GM19240 (cell line): ENCODE measurements around the gene DIP2C.
"Not testable (repeated sequence)": the region's sequence is repeated elsewhere in the genome, so short reads cannot be mapped to it uniquely, and the experiment has no call there.

Experiments used
- DNase-seq: peaks from one replicate; pipeline ENCODE4 v3.0.0; 2011; ENCODE audit warnings: low spot score; ENCODE audit not compliant: insufficient read length

Gene DIP2C

DNA sequence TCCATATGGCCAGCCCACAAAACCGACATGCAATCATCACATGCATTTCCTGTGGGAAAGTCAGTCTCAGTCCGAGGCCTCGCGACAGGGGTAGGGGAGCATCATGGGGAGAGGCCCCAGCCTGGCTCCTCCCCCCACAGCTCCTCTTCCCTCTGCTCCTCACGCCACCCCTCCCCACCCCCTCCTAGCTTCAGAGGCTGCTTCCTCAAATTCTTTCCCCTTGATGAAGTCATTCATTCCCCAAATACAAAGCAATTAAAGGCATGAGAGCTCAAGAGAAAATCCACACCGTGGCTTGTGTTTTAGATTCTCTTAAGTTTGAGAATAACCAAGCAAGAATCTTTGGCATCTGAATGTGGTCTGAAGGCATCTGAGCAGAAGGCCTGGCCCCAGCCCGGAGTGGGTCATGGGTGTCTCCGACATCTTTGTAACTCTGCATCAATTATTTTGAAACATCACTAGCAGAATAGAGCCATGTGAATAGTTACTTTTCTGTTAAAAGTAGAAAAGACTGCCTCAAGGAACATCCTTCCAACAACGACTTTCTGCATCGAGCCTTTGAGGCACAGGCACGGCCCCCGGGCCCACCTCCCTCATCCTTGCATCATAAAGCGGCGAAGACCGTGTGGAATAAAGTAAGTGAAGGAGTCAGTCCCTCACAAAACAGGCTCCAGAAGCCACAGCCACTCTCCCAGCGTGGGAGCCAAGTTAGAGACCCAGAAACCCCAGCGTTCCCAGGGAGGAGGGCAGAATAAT, 90.9 kb downstream of the DIP2C start:
- DNase-seq: no peak

DNA sequence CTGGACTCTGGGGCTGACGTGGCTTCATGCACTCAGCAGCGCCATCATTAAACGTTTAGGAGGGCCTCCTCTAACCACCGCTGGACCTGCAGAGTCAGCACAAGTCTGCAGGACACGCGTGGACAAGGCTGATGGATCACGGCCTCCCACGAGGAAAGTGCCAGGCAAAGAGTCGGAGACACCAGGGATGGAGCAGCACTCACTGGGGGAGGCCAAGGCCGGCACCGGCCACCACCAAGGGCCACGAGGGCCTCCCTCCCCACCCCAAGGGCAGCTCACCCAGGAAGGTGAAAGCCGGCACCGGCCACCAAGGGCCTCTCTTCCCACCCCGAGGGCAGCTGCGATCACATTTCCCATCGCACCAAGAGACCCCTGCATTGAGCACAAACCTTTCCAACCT, 91.5 kb downstream of the DIP2C start:
- DNase-seq: no peak

DNA sequence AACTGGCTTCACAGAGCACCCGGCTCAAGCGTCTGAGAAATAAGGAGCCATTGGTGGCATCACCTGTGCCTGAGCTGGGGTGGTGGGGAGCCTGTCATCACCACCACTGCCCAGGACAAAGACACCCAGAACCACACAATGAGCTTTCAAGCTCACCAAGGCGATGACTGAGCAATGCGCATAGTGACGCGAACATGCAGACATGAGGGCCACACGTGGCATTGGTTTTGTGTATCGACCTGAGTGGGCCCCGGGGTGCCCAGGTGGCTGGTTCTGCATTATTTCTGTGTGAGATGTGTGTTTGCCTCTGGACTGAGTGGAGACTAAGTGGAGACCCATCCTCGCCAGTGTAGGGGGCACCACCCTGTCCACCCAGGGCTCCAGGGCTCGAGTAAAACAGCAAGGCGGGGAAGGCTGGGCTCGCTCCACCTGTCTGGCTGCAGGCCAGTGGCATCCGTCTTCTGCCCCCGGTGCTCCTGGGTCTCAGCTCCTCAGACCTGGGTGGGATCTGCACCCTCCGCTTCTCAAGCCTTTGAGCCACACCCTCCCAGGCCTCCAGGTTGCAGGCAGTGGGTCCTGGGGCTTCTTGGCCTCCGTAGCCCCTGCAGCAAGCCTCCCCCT, 92.6 kb downstream of the DIP2C start:
- DNase-seq: no peak

DNA sequence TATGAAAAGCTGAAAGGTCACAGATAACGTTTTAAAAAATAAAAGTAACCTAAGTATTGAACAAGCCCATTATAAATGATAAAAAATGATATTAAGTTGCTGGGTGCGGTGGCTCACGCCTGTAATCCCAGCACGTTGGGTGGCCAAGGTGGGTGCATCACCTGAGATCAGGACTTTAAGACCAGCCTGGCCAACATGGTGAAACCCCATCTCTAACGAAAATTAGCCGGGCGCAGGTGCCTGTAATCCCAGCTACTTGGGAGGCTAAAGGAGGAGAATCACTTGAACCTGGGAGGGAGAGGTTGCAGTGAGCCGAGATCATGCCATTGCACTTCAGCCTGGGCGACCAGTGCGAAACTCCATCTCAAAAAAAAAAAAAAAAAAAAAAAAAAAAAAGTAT, 93.3 kb downstream of the DIP2C start:
- DNase-seq: not testable (repeated sequence)

DNA sequence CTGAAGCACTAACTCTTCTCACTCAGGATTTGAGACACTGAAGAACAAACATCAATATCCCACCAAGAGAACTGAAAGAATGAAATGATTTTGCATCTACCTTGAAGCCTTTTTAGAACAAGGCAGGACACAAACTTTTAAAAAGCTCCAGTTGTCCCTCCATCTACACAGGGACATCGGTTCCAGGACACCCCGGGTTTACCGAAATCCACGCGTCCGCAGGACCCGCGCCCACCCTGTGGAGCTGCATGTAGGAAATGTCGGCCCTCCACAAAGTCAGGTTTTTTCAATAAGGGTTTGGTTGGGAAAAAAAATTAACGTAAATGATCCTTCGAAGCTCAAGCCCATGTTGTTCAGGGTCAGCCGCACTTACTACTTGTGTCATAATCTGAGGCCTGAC, 94.0 kb downstream of the DIP2C start:
- DNase-seq: no peak

DNA sequence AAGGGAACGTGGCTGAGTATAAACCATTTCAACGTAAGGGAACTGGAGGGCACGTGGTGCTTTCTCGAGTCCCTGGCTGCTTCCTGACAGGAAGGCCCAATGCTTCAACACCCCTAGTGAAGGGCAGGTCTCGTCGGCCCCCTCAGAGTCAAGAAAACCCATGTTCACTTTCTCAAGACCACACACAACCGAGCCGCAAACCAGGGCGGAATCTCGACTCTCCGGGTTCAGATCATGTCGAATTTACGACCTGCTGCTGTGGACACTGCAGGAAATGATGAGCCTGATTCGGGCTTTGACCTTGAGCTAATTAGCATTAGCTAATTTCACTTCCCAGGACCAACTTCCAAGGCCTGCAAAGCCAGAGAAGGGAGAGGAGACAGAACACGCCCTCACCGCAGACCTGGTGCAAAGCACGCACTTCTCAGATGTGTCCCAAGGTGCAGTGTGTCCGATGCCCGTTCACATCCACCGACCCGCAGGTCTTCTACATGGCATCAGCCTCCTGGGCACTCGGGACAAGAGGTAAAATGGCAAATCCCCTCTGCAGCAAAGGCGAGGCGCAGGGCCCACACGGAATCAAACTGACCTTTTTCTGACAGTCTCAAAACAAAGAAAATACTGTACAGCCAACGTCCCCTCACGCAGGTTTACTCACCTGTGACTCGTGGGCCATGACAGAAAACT, 94.7 kb downstream of the DIP2C start:
- DNase-seq: no peak

DNA sequence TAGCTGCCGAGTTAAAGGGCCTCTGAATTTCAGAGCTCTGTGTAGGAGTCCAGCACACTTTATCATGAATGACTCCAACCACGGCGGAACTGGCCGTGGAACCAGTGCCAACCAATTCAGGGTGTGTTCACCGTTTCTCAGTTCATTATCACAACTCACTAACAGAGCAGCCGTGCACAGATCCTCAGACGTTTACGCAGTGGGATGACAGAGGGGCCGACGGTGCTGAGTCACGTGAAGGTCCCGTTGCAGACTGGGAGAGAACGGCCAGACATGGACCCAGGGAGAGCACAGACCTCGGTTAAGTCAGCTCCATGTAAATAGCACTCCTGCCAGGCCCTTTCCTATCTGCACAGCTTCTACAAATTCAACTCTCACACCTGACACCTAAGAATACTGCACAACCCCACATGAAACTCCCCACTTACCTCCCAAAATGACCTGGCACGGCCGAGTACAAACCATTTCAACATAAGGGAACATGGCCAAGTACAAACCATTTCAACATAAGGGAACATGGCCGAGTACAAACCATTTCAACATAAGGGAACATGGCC, 95.5 kb downstream of the DIP2C start:
- DNase-seq: no peak

DNA sequence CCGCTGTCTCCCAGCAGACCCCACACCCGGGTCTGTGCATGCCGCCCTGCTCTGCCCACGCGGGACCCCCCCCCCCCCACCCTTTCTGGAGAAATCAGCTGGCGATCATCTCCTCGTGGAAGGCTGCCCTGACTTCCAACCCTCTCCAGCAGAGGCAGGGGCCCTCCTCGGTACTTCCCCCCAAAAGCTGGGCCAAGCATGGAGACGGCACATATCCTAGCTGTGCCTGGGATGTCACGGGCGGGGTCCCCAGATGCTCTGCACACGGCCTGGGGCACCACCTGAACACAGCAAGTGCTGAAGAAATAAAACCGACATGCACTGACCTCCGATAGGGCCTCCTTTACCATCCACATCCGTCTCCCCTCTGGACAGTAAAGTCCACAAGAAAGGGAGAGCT, 96.0 kb downstream of the DIP2C start:
- no peak for DNase-seq

DNA sequence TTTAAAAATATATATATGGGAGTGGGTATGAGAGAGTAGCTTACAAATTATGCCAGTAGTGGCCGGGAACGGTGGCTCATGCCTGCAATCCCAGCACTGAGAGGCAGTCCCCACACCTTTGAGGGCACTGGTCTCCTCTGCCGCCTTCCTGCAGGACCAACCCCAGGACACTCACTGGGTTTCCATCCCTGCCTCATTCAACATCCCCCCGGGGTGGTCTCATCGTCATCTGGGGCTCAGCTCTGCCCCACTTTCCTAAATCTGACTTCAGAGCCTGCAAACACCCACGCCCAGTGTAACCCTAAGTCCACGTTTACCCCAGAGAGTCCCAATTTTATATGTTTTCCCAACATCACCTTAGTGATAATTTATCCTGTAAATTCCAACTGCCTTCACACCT, 96.5 kb downstream of the DIP2C start:
- no peak for DNase-seq

DNA sequence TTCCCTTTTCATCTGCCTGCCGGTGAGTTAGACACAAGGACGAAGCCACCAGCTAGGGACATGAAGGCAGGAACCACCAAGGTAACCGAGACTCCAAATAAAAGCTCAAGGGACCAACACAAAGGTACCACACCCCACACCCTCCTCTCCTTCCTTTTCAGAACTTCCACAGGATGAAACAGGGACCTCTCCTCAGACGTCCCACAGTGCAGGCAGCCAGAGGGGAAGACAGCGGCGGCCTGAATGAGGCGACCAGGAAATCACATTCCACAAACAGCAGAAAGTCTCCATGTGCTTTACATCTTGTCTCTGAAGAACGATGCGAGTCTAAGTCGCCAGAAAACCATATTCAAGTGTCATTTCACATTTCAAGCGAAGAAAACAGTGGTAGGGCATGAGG, 97.8 kb downstream of the DIP2C start:
- DNase-seq: no peak

DNA sequence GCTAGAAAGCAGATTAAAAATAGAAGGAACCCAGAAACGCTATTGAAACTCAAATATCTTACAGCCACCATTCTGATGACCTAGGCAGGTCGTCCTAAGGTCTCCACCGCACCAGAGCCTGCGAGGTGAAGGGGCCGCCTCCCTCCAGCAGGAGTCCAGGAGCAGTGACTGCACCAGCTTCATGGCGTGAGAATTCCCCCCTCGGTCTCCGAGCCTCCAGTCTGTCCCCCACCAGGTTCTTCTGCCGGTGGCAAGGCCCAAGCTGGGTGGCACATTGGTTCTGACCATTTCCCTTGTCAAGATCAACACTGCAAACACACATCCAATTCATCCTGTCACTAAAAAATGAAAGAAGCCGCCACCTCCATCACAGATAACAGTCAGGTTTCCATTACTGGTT, 98.7 kb downstream of the DIP2C start:
- DNase-seq: no peak

DNA sequence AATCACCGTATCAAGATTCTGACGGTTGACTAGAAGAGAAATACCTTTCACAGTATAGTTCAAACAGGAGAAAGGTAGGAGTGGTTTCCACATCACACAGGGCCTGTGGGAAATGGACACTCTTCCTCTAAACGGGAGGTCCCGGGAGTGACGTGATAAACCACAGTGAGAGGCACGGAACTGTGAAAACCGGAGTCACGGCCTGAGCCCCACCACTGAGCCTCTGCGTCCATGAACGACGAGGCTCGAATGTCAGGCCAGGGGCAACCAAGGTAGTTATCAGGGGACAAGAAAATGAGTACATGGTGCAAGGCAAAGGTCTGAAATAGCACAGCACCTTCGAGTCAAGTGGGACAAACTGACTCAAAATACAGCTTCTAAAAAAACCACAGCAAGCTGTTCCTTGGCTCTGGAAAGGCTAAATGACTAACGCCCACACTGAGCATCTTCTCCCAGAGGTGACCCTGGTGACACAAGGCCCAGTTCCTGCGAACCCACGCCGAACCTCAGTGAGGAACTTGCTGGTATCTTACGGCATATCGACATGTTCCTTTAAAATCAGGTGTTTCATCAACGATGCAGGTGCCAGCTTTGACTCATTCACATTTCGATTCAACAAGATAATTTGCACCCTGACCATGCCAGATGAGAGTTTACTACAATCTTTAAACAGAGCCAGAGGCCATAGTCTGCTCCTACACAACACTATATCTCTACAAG, 99.3 kb downstream of the DIP2C start:
- no peak for DNase-seq

DNA sequence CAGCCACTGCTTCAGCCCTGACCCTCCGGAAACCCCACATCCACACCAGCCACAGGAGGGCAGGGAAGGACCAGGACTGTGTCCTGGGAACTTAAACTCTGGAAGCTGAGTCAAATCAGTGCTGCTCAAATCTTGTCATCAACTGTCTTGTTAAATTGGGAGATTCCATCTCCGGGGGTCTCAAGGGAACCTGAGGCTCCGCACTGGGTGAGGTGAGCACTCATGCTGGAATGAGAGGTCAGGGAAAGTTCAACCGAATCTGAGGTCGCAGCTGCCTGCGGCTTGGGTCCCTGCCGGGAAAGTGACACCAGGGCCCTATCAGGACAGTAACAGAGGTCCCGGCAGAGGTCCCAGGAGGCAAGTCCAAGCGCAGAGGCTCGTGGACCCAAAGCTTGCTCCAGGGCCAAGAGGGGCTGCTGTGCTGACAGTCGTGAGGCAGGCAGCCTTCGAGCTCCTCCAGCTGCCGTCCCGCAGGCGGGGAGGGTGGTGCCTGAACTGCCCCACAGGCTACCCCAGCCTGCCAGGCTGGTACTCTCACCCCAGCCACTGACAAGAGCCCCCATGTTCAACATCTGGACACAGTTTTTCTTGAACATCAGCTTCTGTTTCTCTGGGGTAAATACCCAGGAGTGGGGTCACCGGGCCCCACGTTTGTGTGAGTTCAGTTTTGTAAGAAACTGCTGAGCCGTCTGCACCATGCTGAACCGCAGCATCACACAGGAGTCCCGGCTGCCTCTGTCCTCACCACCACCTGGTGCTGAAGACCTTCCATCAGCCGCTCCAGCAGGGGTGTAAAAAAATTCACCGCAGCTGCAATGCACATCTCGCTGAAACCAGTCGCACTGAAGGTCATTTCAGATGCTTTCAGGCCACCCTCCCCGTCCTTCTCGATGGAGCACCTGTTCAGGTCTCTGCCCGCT, 101.0 kb downstream of the DIP2C start:
- DNase-seq: no peak

DNA sequence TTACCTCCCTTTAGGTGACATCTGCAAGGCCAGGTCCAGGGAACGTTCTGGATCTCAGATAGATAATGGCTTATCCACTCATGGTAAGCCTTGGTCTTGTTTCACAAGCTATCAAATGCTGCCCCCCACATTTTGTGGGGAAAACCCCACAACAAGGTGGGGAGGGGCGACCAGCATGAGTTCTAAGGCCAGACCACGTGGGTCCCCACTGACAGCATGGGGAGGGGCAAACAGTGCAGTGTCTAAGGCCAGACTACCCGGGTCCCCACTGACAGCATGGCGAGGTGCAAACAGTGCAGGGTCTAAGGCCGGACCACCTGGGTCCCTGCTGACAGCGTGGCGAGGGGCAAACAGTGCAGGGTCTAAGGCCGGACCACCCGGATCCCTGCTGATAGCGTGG, 102.8 kb downstream of the DIP2C start:
- DNase-seq: no peak

DNA sequence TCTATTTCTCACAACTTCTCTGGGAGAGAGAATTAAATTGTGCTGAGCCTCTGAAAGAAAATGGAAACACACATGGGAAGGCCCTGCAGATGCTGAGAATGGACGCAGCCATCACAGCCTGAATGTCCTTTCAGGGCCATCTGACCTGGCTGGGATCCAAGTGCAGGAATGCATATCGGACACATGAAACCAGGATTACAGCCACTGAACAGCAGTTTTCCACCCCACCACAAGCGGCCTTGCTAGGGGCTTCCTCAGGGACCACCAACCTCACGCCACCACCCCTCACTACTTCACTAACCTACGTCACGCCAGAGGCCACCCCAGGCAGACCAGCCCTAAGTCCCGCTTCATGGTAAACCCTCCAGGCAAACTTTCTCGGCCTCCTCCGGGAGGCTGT, 103.3 kb downstream of the DIP2C start:
- no peak for DNase-seq

DNA sequence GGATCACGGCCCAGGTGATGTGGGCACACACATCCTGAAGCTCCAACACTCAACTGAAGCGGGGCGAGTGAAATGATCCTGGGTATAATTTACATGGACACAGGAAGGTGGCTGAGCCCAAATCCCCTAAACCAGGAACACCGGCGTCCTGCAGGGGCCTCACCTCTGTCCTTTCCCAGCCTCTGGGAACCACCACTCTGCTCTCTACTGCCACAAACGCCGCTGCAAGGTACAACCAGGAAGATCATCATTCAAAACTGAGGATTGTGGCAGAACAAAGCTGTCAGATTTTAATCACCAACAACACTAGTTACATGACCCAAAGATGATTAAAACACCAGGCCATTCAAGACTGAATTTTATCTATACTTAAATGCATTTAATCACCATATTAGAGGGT, 104.0 kb downstream of the DIP2C start:
- no peak for DNase-seq

DNA sequence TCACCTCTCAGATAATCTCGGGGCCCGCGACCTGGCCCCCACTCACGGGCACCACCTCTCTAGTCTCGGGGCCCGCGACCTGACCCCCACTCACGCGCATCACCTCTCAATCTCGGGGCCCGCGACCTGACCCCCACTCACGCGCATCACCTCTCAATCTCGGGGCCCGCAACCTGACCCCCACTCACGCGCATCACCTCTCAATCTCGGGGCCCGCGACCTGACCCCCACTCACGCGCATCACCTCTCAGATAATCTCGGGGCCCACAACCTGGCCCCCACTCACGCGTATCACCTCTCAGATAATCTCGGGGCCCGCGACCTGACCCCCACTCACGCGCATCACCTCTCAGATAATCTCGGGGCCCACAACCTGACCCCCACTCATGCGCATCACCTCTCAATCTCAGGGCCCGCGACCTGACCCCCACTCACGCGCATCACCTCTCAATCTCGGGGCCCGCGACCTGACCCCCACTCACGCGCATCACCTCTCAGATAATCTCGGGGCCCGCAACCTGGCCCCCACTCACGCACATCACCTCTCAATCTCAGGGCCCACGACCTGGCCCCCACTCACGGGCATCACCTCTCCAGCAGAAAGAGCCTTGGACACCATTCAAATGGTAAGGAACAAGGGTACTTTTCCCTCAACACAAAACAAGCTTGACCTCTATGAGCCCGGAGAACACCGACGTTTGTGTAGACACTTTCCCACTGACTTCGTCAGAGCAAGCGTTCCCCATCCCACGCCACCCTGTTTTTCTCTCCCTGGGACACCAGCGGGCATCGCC, 104.8 kb downstream of the DIP2C start:
- DNase-seq: not testable (repeated sequence)

DNA sequence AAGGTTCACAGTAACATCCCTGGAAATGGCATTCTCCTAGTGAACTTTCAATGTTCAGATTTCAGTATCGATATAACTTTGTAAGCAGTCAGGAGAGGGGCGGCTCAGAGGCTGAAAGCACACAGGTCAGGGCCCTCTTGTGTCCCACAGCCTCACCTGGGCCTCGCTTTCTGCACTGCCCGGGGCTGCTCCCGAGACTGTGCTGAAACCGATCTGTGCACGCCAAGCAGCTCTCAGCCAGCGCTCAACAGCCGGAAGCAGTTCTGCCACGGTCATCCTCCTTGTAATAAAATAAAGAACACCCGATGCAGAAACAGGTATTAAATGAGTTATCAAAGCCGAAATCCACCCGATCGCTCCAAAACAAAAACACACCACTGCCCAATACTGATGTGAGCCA, 106.0 kb downstream of the DIP2C start:
- DNase-seq: no peak

DNA sequence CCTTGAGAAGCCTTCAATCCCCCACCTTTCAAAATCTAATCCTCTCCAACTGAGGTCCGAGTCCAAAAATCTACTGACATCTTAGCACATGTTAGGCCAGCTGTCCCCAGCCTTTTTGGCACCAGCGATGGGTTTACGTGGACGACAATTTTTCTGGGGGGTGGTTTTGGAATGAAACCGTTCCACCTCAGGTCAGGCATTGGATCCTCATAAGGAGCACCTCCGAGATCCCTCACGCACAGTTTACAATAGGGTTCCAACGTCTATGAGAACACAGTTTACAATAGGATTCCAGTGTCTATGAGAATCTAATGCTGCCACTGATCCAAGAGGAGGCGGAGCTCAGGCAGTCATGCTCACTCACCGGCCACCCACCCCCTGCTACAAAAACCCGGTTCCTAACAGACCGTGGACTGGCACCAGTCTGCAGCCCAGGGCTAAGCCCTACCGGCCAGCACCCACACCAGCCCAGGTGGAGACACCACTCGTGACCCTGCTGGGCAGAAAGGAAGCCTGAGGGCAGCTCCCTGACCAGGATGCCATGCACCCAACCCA, 107.6 kb downstream of the DIP2C start:
- no peak for DNase-seq

DNA sequence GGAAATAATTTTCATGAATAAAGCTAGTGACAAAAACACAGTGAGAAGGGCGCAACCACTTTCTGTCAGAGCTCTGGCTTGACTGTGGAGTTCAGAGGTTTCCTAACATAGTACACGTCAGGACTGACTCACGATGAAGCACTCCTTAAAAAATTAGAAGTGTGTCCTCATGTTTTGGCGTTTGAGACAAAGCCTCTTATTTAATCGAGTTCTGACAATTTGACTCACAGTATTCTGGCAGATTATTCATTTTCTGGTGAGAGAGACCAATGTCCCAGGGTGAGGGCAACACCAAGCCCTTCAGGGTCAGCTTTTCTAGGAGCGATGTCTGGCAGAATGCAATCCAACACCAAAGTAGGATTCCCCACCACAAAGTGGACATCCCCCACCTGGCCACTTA, 108.7 kb downstream of the DIP2C start:
- no peak for DNase-seq
